Endothelial cell (in vitro differentiated cells): ENCODE results near the gene PTPRD. TPM values are rescaled to one million over a fixed set of nuclear protein-coding genes. Genes with fewer than 3 reads are reported as not detected.
"Not testable (repeated sequence)": the region's sequence is repeated elsewhere in the genome, so short reads cannot be mapped to it uniquely, and the experiment has no call there.

ENCODE experiments used
- DNase-seq: peaks from one replicate; pipeline ENCODE4 v3.0.0; 2021; ENCODE audit warnings: low spot score
- H3K27ac Mint-ChIP-seq: one replicate; pipeline ENCODE4 v1.8.0; 2021; ENCODE audit warnings: mixed read lengths, inconsistent platforms; ENCODE audit not compliant: unreplicated experiment
- H3K27me3 Mint-ChIP-seq: one replicate; pipeline ENCODE4 v1.8.0; 2021; ENCODE audit warnings: mild to moderate bottlenecking, moderate library complexity, mixed read lengths, inconsistent platforms; ENCODE audit not compliant: unreplicated experiment
- H3K36me3 Mint-ChIP-seq: one replicate; pipeline ENCODE4 v1.8.0; 2021; ENCODE audit warnings: mild to moderate bottlenecking, low read depth, mixed read lengths, inconsistent platforms; ENCODE audit not compliant: unreplicated experiment
- H3K4me1 Mint-ChIP-seq: one replicate; pipeline ENCODE4 v1.8.0; 2021; ENCODE audit warnings: mild to moderate bottlenecking, mixed read lengths, inconsistent platforms; ENCODE audit not compliant: unreplicated experiment
- H3K4me3 Mint-ChIP-seq: one replicate; pipeline ENCODE4 v1.8.0; 2021; ENCODE audit warnings: mild to moderate bottlenecking, mixed read lengths, inconsistent platforms; ENCODE audit not compliant: unreplicated experiment
- H3K9me3 Mint-ChIP-seq: one replicate; pipeline ENCODE4 v1.8.0; 2021; ENCODE audit warnings: mixed read lengths, inconsistent platforms; ENCODE audit not compliant: unreplicated experiment
- total RNA-seq: library from RNA; stranded (reverse); fragmentation: NEBNext Ultra II Directional; extraction: Animal tissue kit (Norgen Biotek cat#: 25700); gene quantifications from one replicate; pipeline ENCODE4 v1.2.1, GENCODE V29; 2021; ENCODE audit not compliant: unreplicated experiment
- TF ChIP-seq, protein P1 (sequence below): fragments of 200-600 bp; sonication (generic); IDR thresholded peaks from one replicate; pipeline ENCODE4 v1.5.0; 2021; ENCODE audit warnings: antibody characterized with exemption; ENCODE audit not compliant: unreplicated experiment

The PTPRD gene
- total RNA-seq, 1 donor from 2014 or later = 47.8 TPM

DNA sequence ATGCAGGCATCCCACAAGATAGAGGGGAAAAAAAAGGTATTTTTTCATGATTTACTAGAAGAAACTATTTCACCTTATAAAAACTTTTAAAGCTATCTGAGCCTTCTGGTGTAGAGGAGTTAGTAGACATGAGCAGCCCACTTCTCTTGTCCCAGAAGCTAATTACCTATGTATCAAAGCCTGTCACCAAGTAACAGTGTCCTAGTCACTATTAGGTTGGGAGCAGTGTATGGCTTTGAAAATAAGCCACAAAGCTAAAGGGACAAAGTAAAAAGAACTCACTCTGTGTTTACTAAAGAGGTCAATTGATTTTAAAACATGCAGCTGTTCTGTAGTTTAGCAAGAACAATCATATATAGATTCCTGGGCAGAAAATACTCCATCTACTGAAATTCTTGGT, 1286.1 kb downstream of the PTPRD start:
- DNase-seq = no peak
- Mint-ChIP-seq H3K4me3 (no peak overlapping the region), H3K9me3 (no peaks in the 10 kb centered on the region), H3K4me1 (peaks cover 15% of the 10 kb centered on the region), H3K36me3 (no peaks in the 10 kb centered on the region), H3K27me3 (no peaks in the 10 kb centered on the region), H3K27ac (no peak overlapping the region)
- TF ChIP-seq, protein P1, sequence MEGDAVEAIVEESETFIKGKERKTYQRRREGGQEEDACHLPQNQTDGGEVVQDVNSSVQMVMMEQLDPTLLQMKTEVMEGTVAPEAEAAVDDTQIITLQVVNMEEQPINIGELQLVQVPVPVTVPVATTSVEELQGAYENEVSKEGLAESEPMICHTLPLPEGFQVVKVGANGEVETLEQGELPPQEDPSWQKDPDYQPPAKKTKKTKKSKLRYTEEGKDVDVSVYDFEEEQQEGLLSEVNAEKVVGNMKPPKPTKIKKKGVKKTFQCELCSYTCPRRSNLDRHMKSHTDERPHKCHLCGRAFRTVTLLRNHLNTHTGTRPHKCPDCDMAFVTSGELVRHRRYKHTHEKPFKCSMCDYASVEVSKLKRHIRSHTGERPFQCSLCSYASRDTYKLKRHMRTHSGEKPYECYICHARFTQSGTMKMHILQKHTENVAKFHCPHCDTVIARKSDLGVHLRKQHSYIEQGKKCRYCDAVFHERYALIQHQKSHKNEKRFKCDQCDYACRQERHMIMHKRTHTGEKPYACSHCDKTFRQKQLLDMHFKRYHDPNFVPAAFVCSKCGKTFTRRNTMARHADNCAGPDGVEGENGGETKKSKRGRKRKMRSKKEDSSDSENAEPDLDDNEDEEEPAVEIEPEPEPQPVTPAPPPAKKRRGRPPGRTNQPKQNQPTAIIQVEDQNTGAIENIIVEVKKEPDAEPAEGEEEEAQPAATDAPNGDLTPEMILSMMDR = no peak

DNA sequence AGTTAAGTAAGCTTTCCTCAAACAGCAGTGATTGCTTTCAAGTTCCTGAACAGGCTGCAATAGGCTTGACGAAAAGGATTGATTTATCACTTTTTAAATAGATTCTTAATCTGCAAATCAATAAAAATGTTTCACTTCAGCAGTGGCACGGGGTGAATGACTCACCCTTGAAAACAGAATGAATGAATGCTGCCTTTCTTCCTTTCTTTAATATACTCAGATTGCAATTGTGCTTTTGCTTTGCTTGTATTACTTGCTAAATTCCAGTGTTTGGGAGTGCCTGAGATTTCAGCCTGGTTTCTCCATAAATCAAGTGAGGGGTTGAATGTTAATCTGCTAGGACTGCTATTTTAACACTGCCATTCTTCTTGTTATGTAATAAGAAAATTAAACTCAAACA, 1293.8 kb downstream of the PTPRD start:
- no peak for DNase-seq
- Mint-ChIP-seq H3K27ac (no peak overlapping the region), H3K4me1 (no peaks in the 10 kb centered on the region), H3K9me3 (no peaks in the 10 kb centered on the region), H3K36me3 (no peaks in the 10 kb centered on the region), H3K4me3 (no peak overlapping the region), H3K27me3 (no peaks in the 10 kb centered on the region)
- TF ChIP-seq, protein P1 = no peak

DNA sequence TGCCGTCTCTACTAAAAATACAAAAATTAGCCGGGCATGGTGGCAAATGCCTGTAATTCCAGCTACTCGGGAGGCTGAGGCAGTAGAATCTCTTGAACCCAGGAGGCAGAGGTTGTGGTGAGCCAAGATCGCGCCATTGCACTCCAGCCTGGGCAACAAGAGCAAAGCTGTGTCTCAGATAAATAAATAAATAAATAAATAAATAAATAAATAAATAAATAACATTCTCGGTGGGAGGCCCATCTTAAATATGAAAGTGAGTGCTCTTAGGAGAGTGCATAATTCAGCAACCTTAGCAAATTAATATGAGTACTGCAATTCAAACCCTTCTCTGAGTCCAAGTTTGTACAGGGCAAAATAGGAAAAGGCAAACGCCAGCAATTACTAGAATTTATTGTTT, 1302.1 kb downstream of the PTPRD start:
- not testable (repeated sequence) for H3K4me3 Mint-ChIP-seq, H3K27ac Mint-ChIP-seq, H3K9me3 Mint-ChIP-seq, H3K27me3 Mint-ChIP-seq, DNase-seq, H3K36me3 Mint-ChIP-seq, H3K4me1 Mint-ChIP-seq

DNA sequence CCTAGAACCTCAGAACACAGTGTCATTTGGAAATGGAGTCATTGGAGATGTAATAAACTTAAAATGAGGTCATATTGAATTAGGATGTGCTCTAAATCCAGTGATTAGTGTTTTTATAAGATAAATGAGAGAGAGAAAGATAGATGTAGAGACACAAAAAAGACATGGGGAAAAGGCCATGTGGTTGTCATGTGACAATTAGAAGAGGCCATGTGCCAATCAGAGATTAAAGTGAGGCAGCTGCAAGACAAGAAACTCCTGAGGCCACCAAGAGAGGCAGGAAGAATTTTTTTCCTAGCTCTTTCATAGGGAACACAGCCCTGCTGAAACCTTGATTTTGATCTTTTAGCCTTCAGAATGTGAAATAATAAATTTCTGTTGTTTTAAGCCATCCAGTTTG, 1307.2 kb downstream of the PTPRD start:
- TF ChIP-seq, protein P1 = no peak
- no peaks in the 10 kb centered on the region for H3K36me3 Mint-ChIP-seq
- no peaks in the 10 kb centered on the region for H3K9me3 Mint-ChIP-seq
- H3K27me3 Mint-ChIP-seq = no peaks in the 10 kb centered on the region
- DNase-seq = no peak
- no peak overlapping the region for H3K4me3 Mint-ChIP-seq
- H3K27ac Mint-ChIP-seq = no peak overlapping the region
- no peaks in the 10 kb centered on the region for H3K4me1 Mint-ChIP-seq

- H3K36me3 Mint-ChIP-seq = no peaks in the 10 kb centered on the region
- no peak overlapping the region for H3K4me3 Mint-ChIP-seq
- H3K27me3 Mint-ChIP-seq = no peaks in the 10 kb centered on the region
- no peak overlapping the region for H3K27ac Mint-ChIP-seq
- TF ChIP-seq, protein P1 = no peak
- DNase-seq = no peak
- H3K9me3 Mint-ChIP-seq = no peaks in the 10 kb centered on the region
- no peaks in the 10 kb centered on the region for H3K4me1 Mint-ChIP-seq
These were observed 1313.7 kb downstream of the PTPRD start for GRCh38 chr9:9299134-9299533.

DNA sequence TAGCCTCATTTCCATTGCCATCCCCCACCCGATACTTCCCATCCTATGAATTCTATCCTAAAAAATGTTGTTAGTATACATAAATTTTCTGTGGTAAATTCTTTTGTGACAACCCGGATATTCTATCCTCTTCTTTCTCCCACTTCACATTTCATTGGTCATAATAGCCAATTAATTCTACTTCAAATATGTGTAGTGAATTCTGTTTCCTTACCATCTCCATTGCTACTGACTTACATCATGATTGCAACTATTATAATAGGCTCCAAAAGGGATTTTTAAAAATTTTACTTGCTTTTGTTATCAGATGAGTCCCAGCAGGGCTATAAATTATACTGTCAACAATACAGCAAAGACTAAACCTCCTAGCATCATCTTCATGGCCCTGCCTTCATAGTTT, 1326.8 kb downstream of the PTPRD start:
- TF ChIP-seq, protein P1 = no peak
- no peak for DNase-seq
- H3K27ac Mint-ChIP-seq = no peak overlapping the region
- H3K9me3 Mint-ChIP-seq = no peaks in the 10 kb centered on the region
- H3K4me3 Mint-ChIP-seq = no peak overlapping the region
- H3K27me3 Mint-ChIP-seq = no peaks in the 10 kb centered on the region
- no peaks in the 10 kb centered on the region for H3K4me1 Mint-ChIP-seq
- H3K36me3 Mint-ChIP-seq = no peaks in the 10 kb centered on the region
